ENCODE measurements around the gene SIRPB2. TPM values are rescaled to one million over a fixed set of nuclear protein-coding genes. Genes with fewer than 3 reads are reported as not detected.

Gene SIRPB2
- total RNA-seq (2021) (4.5 and 7.1 TPM in 2 replicates), Bru-seq, nascent RNA (percentile 57 among the genes with signal in this experiment), BruChase-seq, experiment 1, labeled RNA remaining after a 2-hour chase (percentile 50 among the genes with signal in this experiment), BruChase-seq, experiment 2, labeled RNA remaining after a 6-hour chase (percentile 53 among the genes with signal in this experiment)
- long read RNA-seq, partial matches to known transcripts = 8 of 8 reads
- long read RNA-seq, other reads (novel, unspliced or antisense) = 0 of 8 reads

DNA sequence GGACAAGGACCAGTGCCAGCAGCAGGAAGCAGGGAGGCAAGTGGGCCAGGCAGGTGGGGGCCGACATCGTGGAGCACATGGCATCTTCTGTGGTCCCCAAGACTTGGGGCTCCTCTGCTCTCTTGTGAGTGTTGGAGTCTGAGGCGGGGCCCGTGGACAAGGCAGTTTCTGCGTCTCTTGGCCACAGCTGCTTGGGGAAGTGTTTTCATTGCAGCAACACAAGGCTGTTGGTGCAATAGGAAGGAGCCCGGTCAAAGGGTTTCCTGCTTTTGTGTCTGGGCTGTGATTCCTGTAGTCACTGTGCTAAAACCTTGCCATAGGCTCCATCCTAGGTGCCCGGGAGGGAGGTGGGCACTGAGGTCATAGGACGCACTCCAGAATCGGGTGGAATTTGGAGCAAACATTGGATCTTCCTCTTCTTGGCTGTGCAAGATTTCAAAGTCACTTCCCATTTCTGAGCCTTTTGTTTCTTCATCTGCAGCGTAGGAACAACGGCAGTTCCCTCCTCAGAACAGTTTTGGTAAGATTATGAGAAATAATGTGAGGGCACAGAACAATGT lies at the start of gene SIRPB2:
Gene SIRPB2 (minus strand): TSS at position 140 of the 560 bp plus-strand sequence. CDS start 61 bp downstream, at position 79.
- H3K36me3 ChIP-seq (ENCODE audit: low read depth) = no peaks in the 10 kb centered on the region
- peak within 1 kb of the TSS; percentile 78 for H3K4me2 ChIP-seq
- H3F3A ChIP-seq (ENCODE audit: insufficient read depth, low read depth) = peaks cover 58% of the 10 kb centered on the region
- intact Hi-C loops (cut with micrococcal nuclease; ENCODE audit: unreplicated experiment) = no loop called here
- H4K20me1 ChIP-seq (ENCODE audit: insufficient read depth) = no peaks in the 10 kb centered on the region
- H3K27ac ChIP-seq = peak within 1 kb of the TSS; percentile 97
- H3K4me1 ChIP-seq (replicated peaks; ENCODE audit: insufficient read depth) = peaks cover 47% of the 10 kb centered on the region
- BruUV-seq (replicated peaks) = no TSS peak
- ChIA-PET POLR2A (ENCODE audit: unreplicated experiment) (no interaction called here), CTCF (no interaction called here)
- no peak for DNase-seq
- peak within 1 kb of the TSS; percentile 57; the same call in 1 of the 2 replicates for H2AFZ ChIP-seq
- no peak within 1 kb of the TSS for H3K4me3 ChIP-seq
- H3K9me2 ChIP-seq (ENCODE audit: insufficient read depth) = no peaks in the 10 kb centered on the region
- no peaks in the 10 kb centered on the region for H3K27me3 ChIP-seq (ENCODE audit: insufficient read depth, low read depth)
- no peaks in the 10 kb centered on the region for H3K79me2 ChIP-seq (ENCODE audit: low read depth)
- TF ChIP-seq EZH2 (IDR thresholded peaks at IDR 0.05; ENCODE audit: low read depth) (no peak), CTCF (conservative IDR thresholded peaks at IDR 0.05) (no peak)
- peaks cover 11% of the 10 kb centered on the region for H3K9me3 ChIP-seq (ENCODE audit: insufficient read depth, low read depth)

DNA sequence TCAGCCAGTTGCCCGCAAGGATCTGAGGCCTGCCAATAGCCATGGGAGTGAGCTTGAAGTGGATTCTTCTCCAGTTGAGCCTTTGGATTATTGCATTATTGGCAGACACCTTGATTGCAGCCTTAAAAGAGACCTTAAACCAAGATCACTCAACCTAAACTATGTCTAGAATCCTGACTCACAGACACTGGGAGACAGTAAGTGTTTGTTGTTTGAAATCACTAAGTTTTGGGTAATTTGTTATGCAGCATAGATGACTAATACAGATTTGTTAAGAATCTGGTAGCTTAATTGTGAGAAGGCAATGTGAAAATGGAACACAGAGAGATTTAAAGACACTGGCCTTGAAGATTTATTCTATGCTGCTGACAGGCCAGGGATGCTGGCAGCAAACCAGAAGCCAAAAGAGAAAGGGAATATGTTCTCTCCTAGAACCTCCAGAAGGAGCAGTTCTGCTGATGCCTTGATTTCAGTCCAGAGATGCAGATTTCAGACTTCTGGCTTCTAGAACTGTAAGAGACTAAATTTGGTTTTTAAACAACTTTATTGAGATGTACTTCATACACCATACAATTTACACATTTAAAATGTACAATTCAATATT lies 48.7 kb upstream of the SIRPB2 start:
- TF ChIP-seq CTCF (conservative IDR thresholded peaks at IDR 0.05) = no peak
- ChIA-PET CTCF (no interaction called here), POLR2A (ENCODE audit: unreplicated experiment) (interaction anchor here (0.6 kb wide), 1 partner anchor 186 kb away, joined by 3 read pairs; no protein-coding TSS in a partner anchor)
- Histone ChIP-seq H3K4me3 (no peak overlapping the region), H3K9me3 (ENCODE audit: insufficient read depth, low read depth) (0 out of 2 replicates have a peak, but pooled peaks cover 4% of the 10 kb centered on the region), H3K4me2 (no peak overlapping the region), H3K27ac (no peak overlapping the region), H3K27me3 (ENCODE audit: insufficient read depth, low read depth) (no peaks in the 10 kb centered on the region), H2AFZ (no peak overlapping the region), H3K79me2 (ENCODE audit: low read depth) (no peaks in the 10 kb centered on the region), H3K36me3 (ENCODE audit: low read depth) (no peaks in the 10 kb centered on the region), H3K9me2 (ENCODE audit: insufficient read depth) (no peaks in the 10 kb centered on the region), H3F3A (ENCODE audit: insufficient read depth, low read depth) (no peaks in the 10 kb centered on the region; the same call in 1 of the 2 replicates), H3K4me1 (replicated peaks; ENCODE audit: insufficient read depth) (no peaks in the 10 kb centered on the region), H4K20me1 (ENCODE audit: insufficient read depth) (no peaks in the 10 kb centered on the region)
- intact Hi-C loops (cut with micrococcal nuclease; ENCODE audit: unreplicated experiment) = no loop called here
- DNase-seq = no peak
- no TSS peak for BruUV-seq (replicated peaks)

DNA sequence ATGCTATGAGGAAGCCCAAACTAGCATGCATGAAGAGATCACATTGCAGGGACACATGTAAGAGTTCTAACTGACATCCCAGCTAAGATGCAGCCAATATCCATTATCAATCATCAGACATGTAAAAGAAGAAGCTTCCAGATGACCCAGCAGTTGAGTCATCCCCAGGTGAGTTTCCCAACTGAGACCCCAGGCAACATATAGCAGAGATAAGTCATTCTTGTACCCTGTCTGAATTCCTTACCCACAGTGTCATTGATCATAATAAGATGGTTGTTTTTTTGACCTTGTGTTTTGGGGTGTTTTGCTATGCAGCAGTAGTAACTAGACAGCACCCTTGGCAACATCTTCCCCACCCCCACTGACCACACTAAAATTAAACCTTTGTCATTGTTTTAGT lies 47.4 kb upstream of the SIRPB2 start:
- no TSS peak for BruUV-seq (replicated peaks)
- no peak overlapping the region for H2AFZ ChIP-seq
- H4K20me1 ChIP-seq (ENCODE audit: insufficient read depth) = no peaks in the 10 kb centered on the region
- H3K9me2 ChIP-seq (ENCODE audit: insufficient read depth) = no peaks in the 10 kb centered on the region
- DNase-seq = no peak
- no peak overlapping the region for H3K4me2 ChIP-seq
- no peak for TF ChIP-seq CTCF (conservative IDR thresholded peaks at IDR 0.05)
- no peak for TF ChIP-seq EZH2 (IDR thresholded peaks at IDR 0.05; ENCODE audit: low read depth)
- no peak overlapping the region for H3K27ac ChIP-seq
- intact Hi-C loops (cut with micrococcal nuclease; ENCODE audit: unreplicated experiment) = no loop called here
- H3K36me3 ChIP-seq (ENCODE audit: low read depth) = no peaks in the 10 kb centered on the region
- H3K4me1 ChIP-seq (replicated peaks; ENCODE audit: insufficient read depth) = no peaks in the 10 kb centered on the region
- H3F3A ChIP-seq (ENCODE audit: insufficient read depth, low read depth) = no peaks in the 10 kb centered on the region; the same call in 1 of the 2 replicates
- H3K9me3 ChIP-seq (ENCODE audit: insufficient read depth, low read depth) = 0 out of 2 replicates have a peak, but pooled peaks cover 4% of the 10 kb centered on the region
- no peaks in the 10 kb centered on the region for H3K79me2 ChIP-seq (ENCODE audit: low read depth)
- H3K4me3 ChIP-seq = no peak overlapping the region
- POLR2A ChIA-PET (ENCODE audit: unreplicated experiment) = no interaction called here
- H3K27me3 ChIP-seq (ENCODE audit: insufficient read depth, low read depth) = no peaks in the 10 kb centered on the region
- CTCF ChIA-PET = no interaction called here
